GM12873 (cell line): ENCODE results near the gene STK10.
A peak's percentile ranks its signal among the peaks of the same experiment; 100 is the strongest.

Experiments used
- CTCF ChIP-seq: IDR thresholded peaks from 2 replicates; pipeline ENCODE4 v1.5.1; 2012; ENCODE audit warnings: low read depth, mild to moderate bottlenecking, moderate library complexity, low read length, control low read depth; ENCODE audit not compliant: insufficient read depth; ENCODE audit errors: missing control alignments

STK10 gene

GRCh38 chr5:172188033-172188892, at the start of gene STK10:
STK10 (minus strand) TSS chr5:172188224; CDS start chr5:172188042, 182 bp downstream.
- TF ChIP-seq CTCF = peak; percentile 85

- TF ChIP-seq CTCF = no peak
Measured at GRCh38 chr5:172235827-172236736, 48.1 kb upstream of the STK10 start.

- TF ChIP-seq CTCF = no peak
Measured at GRCh38 chr5:172235132-172235780, 47.2 kb upstream of the STK10 start.

- no peak for TF ChIP-seq CTCF
Measured at GRCh38 chr5:172234031-172234430, 46.0 kb upstream of the STK10 start.

- TF ChIP-seq CTCF = no peak
Measured at GRCh38 chr5:172229904-172230303, 41.9 kb upstream of the STK10 start.

- TF ChIP-seq CTCF = no peak
Measured at GRCh38 chr5:172224996-172225395, 37.0 kb upstream of the STK10 start.
